Loucy (cell line): ENCODE measurements around the gene C15orf39.

ENCODE experiments used
- H2AFZ ChIP-seq: fragments of 200-600 bp; sonication (generic); 2 replicates; pipeline ENCODE4 v1.6.0; 2016; ENCODE audit warnings: antibody characterized with exemption, mild to moderate bottlenecking, low read length, moderate library complexity
- H3F3A ChIP-seq: fragments of 200-600 bp; 2 replicates; pipeline ENCODE4 v1.6.0; 2016; ENCODE audit warnings: antibody characterized with exemption, low read depth, mild to moderate bottlenecking
- H3K27me3 ChIP-seq: fragments of 200-600 bp; sonication (generic); 2 replicates; pipeline ENCODE4 v1.6.1; 2014; ENCODE audit warnings: low read length, mild to moderate bottlenecking; ENCODE audit not compliant: insufficient read depth, poor library complexity, severe bottlenecking
- H3K36me3 ChIP-seq: fragments of 200-600 bp; sonication (generic); 2 replicates; pipeline ENCODE4 v1.6.1; 2016; ENCODE audit warnings: low read length; ENCODE audit not compliant: insufficient read depth
- H3K4me1 ChIP-seq: fragments of 200-600 bp; sonication (generic); 2 replicates; pipeline ENCODE4 v1.5.1; 2014; ENCODE audit warnings: low read length, mild to moderate bottlenecking; ENCODE audit not compliant: insufficient read depth, poor library complexity, severe bottlenecking
- H3K4me2 ChIP-seq: fragments of 200-600 bp; sonication (generic); 2 replicates; pipeline ENCODE4 v1.6.0; 2014; ENCODE audit warnings: antibody characterized with exemption, low read length, low read depth, mild to moderate bottlenecking; ENCODE audit not compliant: poor library complexity, severe bottlenecking
- H3K4me3 ChIP-seq: fragments of 200-600 bp; sonication (generic); 2 replicates; pipeline ENCODE4 v1.5.1; 2014; ENCODE audit warnings: low read length, mild to moderate bottlenecking, mixed read lengths; ENCODE audit not compliant: poor library complexity, severe bottlenecking
- H3K79me2 ChIP-seq: fragments of 200-600 bp; sonication (generic); 2 replicates; pipeline ENCODE4 v1.6.1; 2014; ENCODE audit warnings: low read length; ENCODE audit not compliant: insufficient read depth
- H3K9ac ChIP-seq: fragments of 200-600 bp; sonication (generic); 2 replicates; pipeline ENCODE4 v1.6.0; 2014; ENCODE audit warnings: mild to moderate bottlenecking, low read depth, low read length, moderate library complexity; ENCODE audit not compliant: poor library complexity, severe bottlenecking
- H3K9me2 ChIP-seq: fragments of 200-600 bp; sonication (generic); replicated peaks from 2 replicates; pipeline ENCODE4 v1.6.1; 2016; ENCODE audit warnings: low read depth, low read length, mixed read lengths
- H3K9me3 ChIP-seq: fragments of 200-600 bp; sonication (generic); 2 replicates; pipeline ENCODE4 v1.6.1; 2014; ENCODE audit warnings: mild to moderate bottlenecking, antibody characterized with exemption, low read length, low read depth; ENCODE audit not compliant: insufficient read depth
- H4K20me1 ChIP-seq: fragments of 200-600 bp; sonication (generic); 2 replicates; pipeline ENCODE4 v1.6.0; 2014; ENCODE audit warnings: antibody characterized with exemption, low read length, mild to moderate bottlenecking; ENCODE audit not compliant: insufficient read depth, poor library complexity, severe bottlenecking
- EZH2phosphoT487 ChIP-seq: fragments of 200-600 bp; IDR thresholded peaks from 2 replicates; pipeline ENCODE4 v1.6.1; 2018; ENCODE audit warnings: antibody characterized with exemption, mild to moderate bottlenecking, moderate library complexity, borderline replicate concordance
- TF ChIP-seq, protein P1 (sequence below): fragments of 200-600 bp; sonication (generic); conservative IDR thresholded peaks from 2 replicates; pipeline ENCODE4 v1.5.1; 2014; ENCODE audit warnings: mild to moderate bottlenecking, antibody characterized with exemption, low read length

C15orf39 gene

GRCh38 chr15:75228787-75229186, 27.1 kb downstream of the C15orf39 start:
- no peaks in the 10 kb centered on the region for H3K79me2 ChIP-seq
- H3K4me1 ChIP-seq, result peaks cover 7% of the 10 kb centered on the region
- no peak overlapping the region for H3K9ac ChIP-seq
- H3K27me3 ChIP-seq, result no peaks in the 10 kb centered on the region
- H3K4me2 ChIP-seq, result no peak overlapping the region
- no peaks in the 10 kb centered on the region for H4K20me1 ChIP-seq
- H3K36me3 ChIP-seq, result no peaks in the 10 kb centered on the region
- no peak for TF ChIP-seq EZH2phosphoT487
- TF ChIP-seq, protein P1, sequence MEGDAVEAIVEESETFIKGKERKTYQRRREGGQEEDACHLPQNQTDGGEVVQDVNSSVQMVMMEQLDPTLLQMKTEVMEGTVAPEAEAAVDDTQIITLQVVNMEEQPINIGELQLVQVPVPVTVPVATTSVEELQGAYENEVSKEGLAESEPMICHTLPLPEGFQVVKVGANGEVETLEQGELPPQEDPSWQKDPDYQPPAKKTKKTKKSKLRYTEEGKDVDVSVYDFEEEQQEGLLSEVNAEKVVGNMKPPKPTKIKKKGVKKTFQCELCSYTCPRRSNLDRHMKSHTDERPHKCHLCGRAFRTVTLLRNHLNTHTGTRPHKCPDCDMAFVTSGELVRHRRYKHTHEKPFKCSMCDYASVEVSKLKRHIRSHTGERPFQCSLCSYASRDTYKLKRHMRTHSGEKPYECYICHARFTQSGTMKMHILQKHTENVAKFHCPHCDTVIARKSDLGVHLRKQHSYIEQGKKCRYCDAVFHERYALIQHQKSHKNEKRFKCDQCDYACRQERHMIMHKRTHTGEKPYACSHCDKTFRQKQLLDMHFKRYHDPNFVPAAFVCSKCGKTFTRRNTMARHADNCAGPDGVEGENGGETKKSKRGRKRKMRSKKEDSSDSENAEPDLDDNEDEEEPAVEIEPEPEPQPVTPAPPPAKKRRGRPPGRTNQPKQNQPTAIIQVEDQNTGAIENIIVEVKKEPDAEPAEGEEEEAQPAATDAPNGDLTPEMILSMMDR, result no peak
- no peak overlapping the region for H3K4me3 ChIP-seq
- no peaks in the 10 kb centered on the region for H3F3A ChIP-seq
- H2AFZ ChIP-seq, result no peak overlapping the region
- no peaks in the 10 kb centered on the region for H3K9me2 ChIP-seq
- no peaks in the 10 kb centered on the region for H3K9me3 ChIP-seq

DNA sequence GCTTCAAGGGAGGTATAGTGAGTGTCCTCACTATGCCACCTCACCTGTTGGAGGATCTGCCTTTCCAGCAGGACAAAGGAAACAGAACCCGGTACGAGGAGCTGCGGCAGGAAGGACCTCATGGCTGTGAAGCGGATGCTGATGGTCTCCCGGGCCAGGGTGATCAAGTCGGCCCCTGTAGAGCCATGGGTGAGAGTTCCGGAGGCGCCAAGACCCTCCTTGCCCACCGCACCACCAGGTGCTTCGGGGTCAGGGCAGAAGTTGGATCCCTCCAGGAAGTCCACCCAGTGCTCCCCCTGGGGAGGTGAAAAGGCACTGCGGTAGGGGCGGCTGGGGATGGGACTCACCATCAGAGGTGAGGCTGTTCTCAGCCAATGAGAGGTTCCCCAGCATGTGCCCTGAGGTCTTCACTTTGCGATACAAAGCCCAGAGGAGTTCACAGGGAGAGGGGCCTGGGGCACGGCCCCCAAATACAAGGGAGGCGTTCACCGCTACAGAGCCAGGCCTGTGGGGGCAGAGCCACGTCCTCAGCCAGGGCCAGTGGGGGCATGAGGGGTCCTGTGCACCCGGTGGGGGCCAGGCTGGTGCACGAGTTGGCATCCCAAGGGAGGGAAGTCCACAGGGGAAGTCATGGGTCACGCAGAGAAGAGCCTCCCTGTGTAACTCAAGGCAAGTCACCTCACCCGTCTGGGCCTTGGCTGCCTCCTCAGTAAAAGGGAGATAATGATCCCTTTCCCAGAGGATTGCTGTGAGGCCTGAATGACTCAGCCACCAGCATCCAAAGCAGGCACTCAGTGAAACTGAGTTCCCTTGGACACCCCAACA, 27.7 kb downstream of the C15orf39 start:
- no peaks in the 10 kb centered on the region for H4K20me1 ChIP-seq
- no peak overlapping the region for H3K4me3 ChIP-seq
- no peaks in the 10 kb centered on the region for H3F3A ChIP-seq
- H3K27me3 ChIP-seq, result no peaks in the 10 kb centered on the region
- H3K4me1 ChIP-seq, result peaks cover 7% of the 10 kb centered on the region
- no peak overlapping the region for H3K9ac ChIP-seq
- H3K4me2 ChIP-seq, result no peak overlapping the region
- no peaks in the 10 kb centered on the region for H3K9me3 ChIP-seq
- H2AFZ ChIP-seq, result no peak overlapping the region
- H3K36me3 ChIP-seq, result no peaks in the 10 kb centered on the region
- TF ChIP-seq EZH2phosphoT487, result no peak
- TF ChIP-seq, protein P1, result no peak
- H3K79me2 ChIP-seq, result no peaks in the 10 kb centered on the region
- no peaks in the 10 kb centered on the region for H3K9me2 ChIP-seq

DNA sequence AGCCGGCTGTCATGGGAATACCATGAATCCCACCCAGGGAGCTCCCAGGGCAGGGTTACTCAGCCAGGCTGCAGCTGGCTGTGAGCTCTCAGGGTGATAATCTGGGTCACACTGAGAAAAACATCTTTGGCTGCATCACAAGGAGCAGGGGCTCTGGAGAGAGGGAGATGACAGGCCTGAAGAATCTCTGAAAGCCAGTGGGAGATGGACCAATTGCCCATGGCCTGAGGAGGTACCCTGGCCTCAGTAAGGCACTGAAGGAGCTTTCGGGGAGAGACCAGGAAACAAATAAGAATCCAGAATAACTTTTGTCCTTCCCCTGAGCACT, 28.3 kb downstream of the C15orf39 start:
- Histone ChIP-seq H4K20me1 (no peaks in the 10 kb centered on the region), H3K4me3 (no peak overlapping the region), H3K27me3 (no peaks in the 10 kb centered on the region), H3K9ac (no peak overlapping the region), H3K4me2 (no peak overlapping the region), H3K9me2 (no peaks in the 10 kb centered on the region), H3K36me3 (no peaks in the 10 kb centered on the region), H3K4me1 (peaks cover 7% of the 10 kb centered on the region), H3F3A (no peaks in the 10 kb centered on the region), H3K79me2 (no peaks in the 10 kb centered on the region), H3K9me3 (no peaks in the 10 kb centered on the region), H2AFZ (no peak overlapping the region)
- TF ChIP-seq, protein P1, result no peak
- TF ChIP-seq EZH2phosphoT487, result no peak
